Kidney epithelial cell (primary cell): ENCODE data around the gene S100PBP. TPM values are rescaled to one million over a fixed set of nuclear protein-coding genes. Genes with fewer than 3 reads are reported as not detected.

Experiments
- DNase-seq: peaks from one replicate; pipeline ENCODE4 v3.0.0-alpha.2; 2010; ENCODE audit warnings: low read depth
- H3K27me3 ChIP-seq: 2 replicates; pipeline ENCODE4 v1.6.0; 2011; ENCODE audit warnings: low read length; ENCODE audit not compliant: control insufficient read depth, insufficient read depth
- H3K36me3 ChIP-seq: 2 replicates; pipeline ENCODE4 v1.5.1; 2011; ENCODE audit warnings: low read length; ENCODE audit not compliant: control insufficient read depth, insufficient read depth
- H3K4me3 ChIP-seq: 2 replicates; pipeline ENCODE4 v1.5.1; 2011; ENCODE audit warnings: low read depth, mild to moderate bottlenecking, control low read depth, low read length
- total RNA-seq: library from RNA; depleted of rRNA; stranded (reverse); fragments of >200 nt; gene quantifications from 2 replicates; pipeline ENCODE4 v1.2.3, GENCODE V29; 2015
- TF ChIP-seq, protein P1 (sequence below): IDR thresholded peaks from 2 replicates; pipeline ENCODE4 v1.5.1; 2011; ENCODE audit warnings: mild to moderate bottlenecking, moderate library complexity, low read length, control low read depth, inconsistent platforms; ENCODE audit not compliant: insufficient read depth, poor library complexity, severe bottlenecking

Gene S100PBP
- total RNA-seq, 1 donor from 2014 or later = 11.2 TPM

DNA sequence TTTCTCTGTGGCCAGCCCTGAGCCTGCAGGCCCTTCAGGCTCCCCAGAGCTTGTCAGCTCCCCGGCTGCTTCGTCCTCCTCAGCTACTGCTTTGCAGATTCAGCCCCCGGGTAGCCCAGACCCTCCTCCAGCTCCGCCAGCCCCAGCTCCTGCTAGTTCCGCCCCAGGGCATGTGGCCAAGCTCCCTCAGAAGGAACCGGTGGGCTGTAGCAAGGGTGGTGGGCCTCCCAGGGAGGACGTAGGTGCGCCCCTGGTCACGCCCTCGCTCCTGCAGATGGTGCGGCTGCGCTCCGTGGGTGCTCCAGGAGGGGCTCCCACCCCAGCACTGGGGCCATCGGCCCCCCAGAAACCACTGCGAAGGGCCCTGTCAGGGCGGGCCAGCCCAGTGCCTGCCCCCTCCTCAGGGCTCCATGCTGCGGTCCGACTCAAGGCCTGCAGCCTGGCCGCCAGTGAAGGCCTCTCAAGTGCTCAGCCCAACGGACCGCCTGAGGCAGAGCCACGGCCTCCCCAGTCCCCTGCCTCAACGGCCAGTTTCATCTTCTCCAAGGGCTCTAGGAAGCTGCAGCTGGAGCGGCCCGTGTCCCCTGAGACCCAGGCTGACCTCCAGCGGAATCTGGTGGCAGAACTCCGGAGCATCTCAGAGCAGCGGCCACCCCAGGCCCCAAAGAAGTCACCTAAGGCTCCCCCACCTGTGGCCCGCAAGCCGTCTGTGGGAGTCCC is 45.7 kb upstream of the S100PBP start:
- no peaks in the 10 kb centered on the region for H3K27me3 ChIP-seq
- DNase-seq = no peak
- TF ChIP-seq, protein P1, sequence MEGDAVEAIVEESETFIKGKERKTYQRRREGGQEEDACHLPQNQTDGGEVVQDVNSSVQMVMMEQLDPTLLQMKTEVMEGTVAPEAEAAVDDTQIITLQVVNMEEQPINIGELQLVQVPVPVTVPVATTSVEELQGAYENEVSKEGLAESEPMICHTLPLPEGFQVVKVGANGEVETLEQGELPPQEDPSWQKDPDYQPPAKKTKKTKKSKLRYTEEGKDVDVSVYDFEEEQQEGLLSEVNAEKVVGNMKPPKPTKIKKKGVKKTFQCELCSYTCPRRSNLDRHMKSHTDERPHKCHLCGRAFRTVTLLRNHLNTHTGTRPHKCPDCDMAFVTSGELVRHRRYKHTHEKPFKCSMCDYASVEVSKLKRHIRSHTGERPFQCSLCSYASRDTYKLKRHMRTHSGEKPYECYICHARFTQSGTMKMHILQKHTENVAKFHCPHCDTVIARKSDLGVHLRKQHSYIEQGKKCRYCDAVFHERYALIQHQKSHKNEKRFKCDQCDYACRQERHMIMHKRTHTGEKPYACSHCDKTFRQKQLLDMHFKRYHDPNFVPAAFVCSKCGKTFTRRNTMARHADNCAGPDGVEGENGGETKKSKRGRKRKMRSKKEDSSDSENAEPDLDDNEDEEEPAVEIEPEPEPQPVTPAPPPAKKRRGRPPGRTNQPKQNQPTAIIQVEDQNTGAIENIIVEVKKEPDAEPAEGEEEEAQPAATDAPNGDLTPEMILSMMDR = no peak
- H3K36me3 ChIP-seq = peaks cover 5% of the 10 kb centered on the region
- H3K4me3 ChIP-seq = no peak overlapping the region

DNA sequence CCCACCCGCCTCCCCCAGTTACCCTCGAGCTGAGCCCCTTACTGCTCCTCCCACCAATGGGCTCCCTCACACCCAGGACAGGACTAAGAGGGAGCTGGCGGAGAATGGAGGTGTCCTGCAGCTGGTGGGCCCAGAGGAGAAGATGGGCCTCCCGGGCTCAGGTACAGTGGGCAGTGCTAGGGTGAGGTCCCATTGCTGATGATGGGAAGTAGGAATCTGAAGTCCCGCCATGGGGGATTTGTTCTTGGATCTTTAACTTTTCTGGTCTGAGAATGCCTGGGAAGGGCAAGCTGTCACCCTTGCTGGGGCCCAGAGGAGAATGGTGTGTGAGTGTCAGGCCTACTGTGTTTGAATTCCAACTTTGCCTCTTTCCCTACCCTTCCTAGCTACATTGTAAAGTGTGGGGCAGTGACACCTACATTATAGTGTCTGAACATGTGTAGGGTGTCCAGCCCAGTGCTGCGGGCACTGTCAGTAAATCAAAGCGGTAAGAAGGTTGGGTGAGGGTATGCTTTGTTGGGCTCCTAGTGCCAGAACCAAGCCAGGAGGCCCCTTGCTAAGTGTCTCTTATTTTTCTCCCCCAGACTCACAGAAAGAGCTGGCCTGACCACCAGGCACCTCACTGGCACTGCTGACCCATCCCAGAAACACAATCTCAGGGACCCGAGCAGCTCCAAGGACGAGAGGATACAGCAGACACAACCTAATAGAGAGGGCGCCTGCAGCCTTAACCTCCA is 45.0 kb upstream of the S100PBP start:
- no peaks in the 10 kb centered on the region for H3K27me3 ChIP-seq
- no peak overlapping the region for H3K4me3 ChIP-seq
- no peak for DNase-seq
- TF ChIP-seq, protein P1 = no peak
- H3K36me3 ChIP-seq = peaks cover 5% of the 10 kb centered on the region

DNA sequence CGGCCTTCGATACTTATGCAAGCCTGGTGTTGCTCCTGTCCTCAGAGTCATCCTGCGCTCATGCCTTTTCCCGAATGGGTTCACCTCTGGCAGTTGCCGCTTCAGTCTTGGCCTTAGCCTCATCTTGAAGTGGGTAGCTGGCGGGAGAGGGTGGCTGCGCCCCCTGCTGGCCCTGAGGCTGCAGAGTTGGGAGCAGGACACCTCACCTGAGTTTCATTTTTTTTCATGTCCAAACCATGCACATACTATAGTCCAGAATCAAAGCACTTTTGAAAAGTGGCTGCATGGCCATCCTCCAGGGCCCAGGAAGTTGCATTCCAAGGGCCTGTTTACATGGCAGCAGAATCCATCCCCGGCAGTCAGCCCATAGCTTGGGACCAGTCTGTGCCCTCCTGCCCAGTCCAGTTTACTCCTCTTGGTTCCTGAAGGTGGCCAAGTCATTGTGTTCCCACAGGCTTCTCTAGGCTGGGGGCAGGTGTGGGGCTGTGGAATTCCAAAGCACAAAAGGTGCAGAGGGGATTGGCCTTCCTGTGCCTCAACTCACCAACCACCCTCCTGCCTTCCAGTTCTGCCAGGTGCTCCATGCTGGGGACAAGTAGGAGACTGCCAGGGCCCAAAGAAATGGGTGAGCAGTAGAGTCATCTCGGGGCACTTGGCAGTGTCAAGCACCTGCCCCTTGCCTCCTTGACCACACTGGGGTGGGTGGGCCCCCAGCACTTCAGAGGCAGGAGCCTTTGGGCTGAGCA is 44.3 kb upstream of the S100PBP start:
- no peak overlapping the region for H3K4me3 ChIP-seq
- TF ChIP-seq, protein P1 = peak; percentile 97
- DNase-seq = no peak
- H3K27me3 ChIP-seq = no peaks in the 10 kb centered on the region
- peaks cover 6% of the 10 kb centered on the region for H3K36me3 ChIP-seq

DNA sequence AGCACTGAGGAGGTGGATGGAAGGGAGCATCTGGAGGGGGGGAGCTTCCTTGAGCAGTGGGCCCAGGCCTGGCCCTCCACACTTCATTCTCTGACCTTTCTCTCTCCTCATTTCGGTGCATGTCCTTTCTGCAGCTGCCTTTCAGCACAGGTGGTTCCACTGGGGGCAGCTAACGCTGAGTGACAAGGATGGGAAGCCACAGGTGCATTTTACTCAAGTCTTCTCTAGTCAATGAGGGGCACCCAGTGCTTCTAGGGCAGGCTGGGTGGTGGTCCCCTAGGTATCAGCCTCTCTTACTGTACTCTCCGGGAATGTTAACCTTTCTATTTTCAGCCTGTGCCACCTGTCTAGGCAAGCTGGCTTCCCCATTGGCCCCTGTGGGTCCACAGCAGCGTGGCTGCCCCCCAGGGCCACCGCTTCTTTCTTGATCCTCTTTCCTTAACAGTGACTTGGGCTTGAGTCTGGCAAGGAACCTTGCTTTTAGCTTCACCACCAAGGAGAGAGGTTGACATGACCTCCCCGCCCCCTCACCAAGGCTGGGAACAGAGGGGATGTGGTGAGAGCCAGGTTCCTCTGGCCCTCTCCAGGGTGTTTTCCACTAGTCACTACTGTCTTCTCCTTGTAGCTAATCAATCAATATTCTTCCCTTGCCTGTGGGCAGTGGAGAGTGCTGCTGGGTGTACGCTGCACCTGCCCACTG is 43.5 kb upstream of the S100PBP start:
- H3K4me3 ChIP-seq = no peak overlapping the region
- DNase-seq = no peak
- peaks cover 6% of the 10 kb centered on the region for H3K36me3 ChIP-seq
- TF ChIP-seq, protein P1 = no peak
- H3K27me3 ChIP-seq = no peaks in the 10 kb centered on the region

DNA sequence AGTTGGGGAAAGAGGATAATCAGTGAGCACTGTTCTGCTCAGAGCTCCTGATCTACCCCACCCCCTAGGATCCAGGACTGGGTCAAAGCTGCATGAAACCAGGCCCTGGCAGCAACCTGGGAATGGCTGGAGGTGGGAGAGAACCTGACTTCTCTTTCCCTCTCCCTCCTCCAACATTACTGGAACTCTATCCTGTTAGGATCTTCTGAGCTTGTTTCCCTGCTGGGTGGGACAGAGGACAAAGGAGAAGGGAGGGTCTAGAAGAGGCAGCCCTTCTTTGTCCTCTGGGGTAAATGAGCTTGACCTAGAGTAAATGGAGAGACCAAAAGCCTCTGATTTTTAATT is 43.0 kb upstream of the S100PBP start:
- Histone ChIP-seq H3K36me3 (peaks cover 6% of the 10 kb centered on the region), H3K4me3 (no peak overlapping the region), H3K27me3 (no peaks in the 10 kb centered on the region)
- TF ChIP-seq, protein P1 = no peak
- DNase-seq = no peak
